Activated T-helper 17 cell treated with anti-CD3 and anti-CD28 coated beads, Interleukin-2, amount 50 U/mL, for 72 hours (primary cell): ENCODE measurements around the gene ADD3. TPM values are rescaled to one million over a fixed set of nuclear protein-coding genes. Genes with fewer than 3 reads are reported as not detected.

Source experiments
- ATAC-seq: fragments of 150-1000 bp; cut with Tn5 transposase; replicated peaks from 2 replicates; pipeline ENCODE4 v1.10.0; 2021; ENCODE audit warnings: mild to moderate bottlenecking, moderate library complexity
- H3K27ac Mint-ChIP-seq: one replicate; pipeline ENCODE4 v1.8.0; 2022; ENCODE audit warnings: mixed read lengths
- H3K27me3 Mint-ChIP-seq: one replicate; pipeline ENCODE4 v1.8.0; 2022; ENCODE audit warnings: mixed read lengths
- H3K36me3 Mint-ChIP-seq: one replicate; pipeline ENCODE4 v1.8.0; 2022; ENCODE audit warnings: low read depth, mild to moderate bottlenecking, mixed read lengths
- H3K4me1 Mint-ChIP-seq: one replicate; pipeline ENCODE4 v1.8.0; 2022; ENCODE audit warnings: mixed read lengths
- H3K4me3 Mint-ChIP-seq: one replicate; pipeline ENCODE4 v1.8.0; 2022; ENCODE audit warnings: mild to moderate bottlenecking, mixed read lengths
- H3K9me3 Mint-ChIP-seq: one replicate; pipeline ENCODE4 v1.8.0; 2022; ENCODE audit warnings: mixed read lengths
- total RNA-seq, 2 donors: library from RNA; stranded (reverse); gene quantifications; one replicate each; pipeline ENCODE4 v1.2.3, GENCODE V29; 2022

ADD3 gene
- total RNA-seq, 2 donors from 2014 or later = 115 to 119 TPM

GRCh38 chr10:110069502-110069982, 61.8 kb downstream of the ADD3 start:
- H3K27me3 Mint-ChIP-seq = no peaks in the 10 kb centered on the region
- H3K9me3 Mint-ChIP-seq = no peaks in the 10 kb centered on the region
- peaks cover 45% of the 10 kb centered on the region for H3K4me1 Mint-ChIP-seq
- ATAC-seq = peak; percentile 23
- no peaks in the 10 kb centered on the region for H3K36me3 Mint-ChIP-seq
- H3K4me3 Mint-ChIP-seq = peak overlapping the region; percentile 75
- H3K27ac Mint-ChIP-seq = peak overlapping the region; percentile 77

DNA sequence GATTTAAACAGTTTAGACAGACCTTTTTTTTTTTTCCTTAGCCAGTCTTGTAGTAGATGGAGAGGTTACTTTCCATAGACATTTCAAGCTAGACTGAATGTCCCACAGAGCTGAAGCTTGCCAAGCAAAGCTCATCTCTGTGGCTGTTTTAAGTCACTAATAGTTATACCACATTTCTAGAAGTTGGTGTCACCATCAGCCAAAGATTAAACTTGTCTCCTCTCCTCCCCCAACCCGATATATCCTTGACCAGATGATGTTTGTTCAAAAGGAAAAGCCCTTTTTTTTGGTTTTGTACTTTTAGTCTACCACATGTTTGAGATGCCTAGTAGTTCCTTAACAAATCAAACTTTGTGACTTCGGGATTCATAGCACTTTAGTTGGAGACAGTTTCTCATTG, 66.1 kb downstream of the ADD3 start:
- Mint-ChIP-seq H3K27ac (peak overlapping the region; percentile 85), H3K36me3 (no peaks in the 10 kb centered on the region), H3K27me3 (no peaks in the 10 kb centered on the region), H3K4me1 (peaks cover 58% of the 10 kb centered on the region), H3K4me3 (peak overlapping the region; percentile 75), H3K9me3 (no peaks in the 10 kb centered on the region)
- ATAC-seq = no peak

- peaks cover 56% of the 10 kb centered on the region for H3K4me1 Mint-ChIP-seq
- H3K9me3 Mint-ChIP-seq = no peaks in the 10 kb centered on the region
- ATAC-seq = peak; percentile 44
- H3K4me3 Mint-ChIP-seq = peak overlapping the region; percentile 75
- H3K27me3 Mint-ChIP-seq = no peaks in the 10 kb centered on the region
- H3K36me3 Mint-ChIP-seq = no peaks in the 10 kb centered on the region
- peak overlapping the region; percentile 85 for H3K27ac Mint-ChIP-seq
Measured at GRCh38 chr10:110074298-110074697, 66.5 kb downstream of the ADD3 start.

GRCh38 chr10:110074758-110075671, 67.2 kb downstream of the ADD3 start:
- Mint-ChIP-seq H3K9me3 (no peaks in the 10 kb centered on the region), H3K27ac (peak overlapping the region; percentile 85), H3K36me3 (no peaks in the 10 kb centered on the region), H3K4me3 (peak overlapping the region; percentile 75), H3K4me1 (peaks cover 53% of the 10 kb centered on the region), H3K27me3 (no peaks in the 10 kb centered on the region)
- no peak for ATAC-seq

DNA sequence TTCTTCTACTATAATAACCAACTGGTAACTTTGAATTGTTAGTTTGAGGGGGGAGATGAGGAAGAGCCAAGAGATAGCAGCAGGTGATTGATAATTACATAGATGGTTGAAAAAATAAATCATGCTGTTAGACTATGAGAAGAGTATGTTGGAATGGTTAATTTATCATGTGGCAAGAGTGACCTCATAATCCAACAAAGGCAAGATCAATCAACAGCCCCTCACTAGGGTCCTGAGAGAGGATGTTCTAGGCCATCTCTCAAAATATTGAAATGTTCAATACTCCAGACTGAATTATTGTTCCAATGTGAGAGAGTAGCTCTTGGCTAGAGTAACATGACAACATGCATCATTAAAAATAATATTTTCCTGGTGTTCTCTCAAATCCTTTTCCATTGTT, 67.9 kb downstream of the ADD3 start:
- Mint-ChIP-seq H3K9me3 (no peaks in the 10 kb centered on the region), H3K36me3 (no peaks in the 10 kb centered on the region), H3K4me1 (peaks cover 50% of the 10 kb centered on the region), H3K27me3 (no peaks in the 10 kb centered on the region), H3K4me3 (peak overlapping the region; percentile 75), H3K27ac (peak overlapping the region; percentile 68)
- ATAC-seq = no peak

DNA sequence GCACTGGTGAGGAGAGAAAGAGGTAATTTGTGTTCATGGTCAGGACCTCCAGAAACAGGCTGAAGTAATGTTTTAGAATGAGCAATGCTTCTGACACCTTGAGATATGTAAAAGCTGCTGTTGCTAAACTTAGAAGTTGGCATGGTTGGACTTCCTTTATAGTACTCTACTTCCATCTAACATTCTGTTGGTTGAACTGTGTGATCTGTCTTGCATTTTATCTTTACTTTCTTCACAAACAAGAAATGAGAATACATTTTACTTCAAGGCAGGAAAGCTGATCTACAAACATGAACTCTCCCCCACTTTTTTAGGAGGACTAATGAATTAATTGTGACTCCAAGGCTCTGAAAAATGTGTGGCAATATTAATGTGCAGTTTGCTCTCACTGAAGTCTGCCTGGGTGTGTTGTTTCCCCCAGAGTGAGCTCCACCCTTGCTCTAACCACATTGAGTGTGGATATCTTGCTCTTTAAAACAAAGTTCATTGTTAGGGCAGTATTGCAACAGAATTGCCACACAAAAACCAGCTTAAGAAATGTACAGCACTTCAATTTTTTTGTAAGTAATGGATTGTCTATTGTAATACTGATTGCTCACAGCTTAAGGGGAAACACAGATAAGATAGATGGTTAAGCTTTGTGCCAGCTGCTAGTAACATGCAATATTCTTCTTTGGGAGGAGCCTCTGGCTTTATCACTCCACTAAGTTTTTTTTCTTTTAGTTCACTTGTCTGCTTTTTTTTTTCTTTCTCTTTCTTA, 69.0 kb downstream of the ADD3 start:
- H3K4me3 Mint-ChIP-seq = peak overlapping the region; percentile 85
- no peaks in the 10 kb centered on the region for H3K27me3 Mint-ChIP-seq
- peak; percentile 51 for ATAC-seq
- H3K4me1 Mint-ChIP-seq = peaks cover 48% of the 10 kb centered on the region
- peak overlapping the region; percentile 83 for H3K27ac Mint-ChIP-seq
- H3K9me3 Mint-ChIP-seq = no peaks in the 10 kb centered on the region
- no peaks in the 10 kb centered on the region for H3K36me3 Mint-ChIP-seq

DNA sequence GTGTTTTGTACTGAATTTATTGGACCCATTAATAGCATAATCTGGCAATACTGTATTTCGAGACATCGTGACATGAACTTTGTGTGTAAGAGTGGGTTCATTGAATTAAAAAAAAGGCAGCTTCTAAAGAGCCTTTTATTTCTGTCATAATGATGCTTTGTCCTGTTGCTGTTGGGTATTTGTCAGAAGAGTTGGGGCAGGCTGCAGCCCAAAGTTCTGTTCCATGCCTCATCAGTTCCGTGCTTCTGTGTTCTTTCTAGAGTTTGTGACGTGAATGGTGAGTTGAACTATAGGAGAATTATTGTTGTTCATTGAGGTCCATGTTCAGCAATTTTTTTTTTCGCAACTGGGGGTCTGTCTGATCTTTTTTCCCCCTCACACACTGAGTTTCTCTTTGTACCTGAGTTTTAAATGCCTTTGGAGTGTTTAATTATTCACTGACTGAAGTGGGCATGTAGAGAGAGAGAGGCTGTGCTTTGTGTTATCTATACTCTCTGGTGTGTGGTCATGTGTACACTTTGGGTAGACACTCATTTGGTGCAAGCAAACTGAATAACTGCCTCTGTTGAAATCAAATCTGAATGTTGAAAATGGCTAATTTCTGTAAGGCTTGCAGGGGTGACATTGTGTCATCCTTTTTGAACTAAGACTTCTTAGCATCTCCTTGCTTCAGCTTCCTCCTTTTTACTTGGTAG, 69.8 kb downstream of the ADD3 start:
- H3K4me1 Mint-ChIP-seq = peaks cover 47% of the 10 kb centered on the region
- no peaks in the 10 kb centered on the region for H3K36me3 Mint-ChIP-seq
- peak overlapping the region; percentile 83 for H3K27ac Mint-ChIP-seq
- H3K4me3 Mint-ChIP-seq = peak overlapping the region; percentile 85
- H3K9me3 Mint-ChIP-seq = no peaks in the 10 kb centered on the region
- H3K27me3 Mint-ChIP-seq = no peaks in the 10 kb centered on the region
- peak; percentile 60 for ATAC-seq

- peak overlapping the region; percentile 85 for H3K4me3 Mint-ChIP-seq
- peaks cover 49% of the 10 kb centered on the region for H3K4me1 Mint-ChIP-seq
Measured at GRCh38 chr10:110078317-110078716, 70.5 kb downstream of the ADD3 start.

DNA sequence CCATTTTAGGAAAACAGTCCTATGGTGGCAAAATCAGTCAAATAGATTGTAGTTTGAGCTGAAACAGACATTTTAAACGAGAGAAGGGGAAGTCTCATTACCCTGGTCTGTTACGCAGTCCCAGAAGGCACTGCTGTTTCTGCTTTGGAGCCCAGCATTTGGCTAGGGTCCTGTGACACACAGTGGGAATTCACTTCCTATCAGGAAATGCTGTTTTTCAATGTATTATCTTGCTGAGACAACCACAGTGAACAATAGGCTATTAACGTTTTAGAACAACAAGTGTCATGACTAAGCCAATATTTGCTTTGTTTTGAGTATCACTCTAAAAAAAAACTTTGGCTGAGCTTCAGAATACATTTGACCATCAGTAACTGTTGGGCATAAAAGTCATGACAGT, 74.1 kb downstream of the ADD3 start:
- ATAC-seq = peak; percentile 8
- Mint-ChIP-seq H3K4me1 (peaks cover 37% of the 10 kb centered on the region), H3K9me3 (peaks cover 5% of the 10 kb centered on the region), H3K36me3 (peaks cover 12% of the 10 kb centered on the region), H3K27me3 (no peaks in the 10 kb centered on the region), H3K4me3 (peak overlapping the region; percentile 85), H3K27ac (peak overlapping the region; percentile 83)

More at GRCh38 chr10:110078317-110078716, 70.5 kb downstream of the ADD3 start:
- no peaks in the 10 kb centered on the region for H3K27me3 Mint-ChIP-seq
- H3K36me3 Mint-ChIP-seq = no peaks in the 10 kb centered on the region
- ATAC-seq = no peak
- peaks cover 5% of the 10 kb centered on the region for H3K9me3 Mint-ChIP-seq
- peak overlapping the region; percentile 83 for H3K27ac Mint-ChIP-seq

- Mint-ChIP-seq H3K27ac (peak overlapping the region; percentile 83), H3K9me3 (peaks cover 5% of the 10 kb centered on the region), H3K4me1 (peaks cover 35% of the 10 kb centered on the region), H3K36me3 (peaks cover 12% of the 10 kb centered on the region), H3K27me3 (no peaks in the 10 kb centered on the region), H3K4me3 (peak overlapping the region; percentile 85)
- ATAC-seq = no peak
Measured at GRCh38 chr10:110083884-110084283, 76.1 kb downstream of the ADD3 start.

DNA sequence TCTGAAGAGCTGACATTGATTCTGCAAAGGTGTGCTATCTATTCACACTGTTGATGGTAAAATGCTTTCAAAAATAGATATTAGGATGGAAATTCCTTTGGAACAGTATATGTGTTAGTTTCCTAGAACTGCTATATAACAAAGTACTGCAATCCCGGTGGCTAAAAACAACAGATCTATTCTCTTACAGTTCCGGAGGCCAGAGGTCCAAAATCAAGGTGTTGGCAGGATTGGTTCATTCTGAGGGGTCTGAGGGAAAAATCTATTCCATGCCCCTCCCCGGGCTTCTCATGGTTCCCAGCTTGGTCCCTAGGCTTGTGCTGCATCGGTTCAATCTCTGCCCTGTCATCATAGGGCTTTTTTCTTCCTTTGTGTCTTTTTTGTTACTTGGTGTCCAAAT, 79.9 kb downstream of the ADD3 start:
- ATAC-seq = no peak
- peaks cover 5% of the 10 kb centered on the region for H3K9me3 Mint-ChIP-seq
- peaks cover 20% of the 10 kb centered on the region for H3K36me3 Mint-ChIP-seq
- peaks cover 42% of the 10 kb centered on the region for H3K4me1 Mint-ChIP-seq
- H3K4me3 Mint-ChIP-seq = peak overlapping the region; percentile 84
- peak overlapping the region; percentile 53 for H3K27ac Mint-ChIP-seq
- no peaks in the 10 kb centered on the region for H3K27me3 Mint-ChIP-seq

GRCh38 chr10:110088367-110089104, 80.8 kb downstream of the ADD3 start:
- Mint-ChIP-seq H3K4me1 (peaks cover 39% of the 10 kb centered on the region), H3K9me3 (no peaks in the 10 kb centered on the region), H3K4me3 (peak overlapping the region; percentile 84), H3K27me3 (no peaks in the 10 kb centered on the region), H3K27ac (peak overlapping the region; percentile 53), H3K36me3 (peaks cover 20% of the 10 kb centered on the region)
- no peak for ATAC-seq

GRCh38 chr10:110091830-110092229, 84.0 kb downstream of the ADD3 start:
- H3K27ac Mint-ChIP-seq = peak overlapping the region; percentile 56
- no peaks in the 10 kb centered on the region for H3K9me3 Mint-ChIP-seq
- ATAC-seq = peak; percentile 34
- no peaks in the 10 kb centered on the region for H3K27me3 Mint-ChIP-seq
- H3K4me1 Mint-ChIP-seq = peaks cover 44% of the 10 kb centered on the region
- peaks cover 8% of the 10 kb centered on the region for H3K36me3 Mint-ChIP-seq
- H3K4me3 Mint-ChIP-seq = peak overlapping the region; percentile 25
